Measurements from ENCODE around the gene SRRM1. TPM values are rescaled to one million over a fixed set of nuclear protein-coding genes. Genes with fewer than 3 reads are reported as not detected.

SRRM1 gene
- total and polyA plus RNA-seq, 2 experiments from 2014 or later = 118 to 666 TPM

GRCh38 chr1:24704411-24705259, 61.5 kb downstream of the SRRM1 start:
- H3K9me2 ChIP-seq (ENCODE audit: insufficient read depth) = no peaks in the 10 kb centered on the region
- no peaks in the 10 kb centered on the region for H3K27me3 ChIP-seq (ENCODE audit: insufficient read depth)
- ATAC-seq (peak; percentile 45), DNase-seq (ENCODE audit: low spot score) (peak; percentile 58)
- Mint-ChIP-seq H3K4me1 (peaks cover 27% of the 10 kb centered on the region), H3K27ac (no peak overlapping the region), H3K36me3 (ENCODE audit: low read depth) (no peaks in the 10 kb centered on the region; the same call in 2 of the 3 replicates), H3K4me3 (no peak overlapping the region), H3K27me3 (ENCODE audit: insufficient read depth, low read depth, poor library complexity) (peaks cover 14% of the 10 kb centered on the region), H3K9me3 (peaks cover 3% of the 10 kb centered on the region; the same call in 1 of the 3 replicates)
- H3K79me2 ChIP-seq (replicated peaks; ENCODE audit: insufficient read depth) = no peaks in the 10 kb centered on the region
- H3K4me1 ChIP-seq (ENCODE audit: insufficient read depth) = peaks cover 7% of the 10 kb centered on the region
- no peaks in the 10 kb centered on the region for H3K36me3 ChIP-seq (ENCODE audit: insufficient read depth)
- no peak overlapping the region for H2AFZ ChIP-seq
- no peak overlapping the region for H3K4me3 ChIP-seq
- 0 out of 2 replicates have a peak overlapping the region, but pooled peaks have one; percentile 2 for H3K27ac ChIP-seq (ENCODE audit: low read depth)
- TF ChIP-seq REST (IDR thresholded peaks at IDR 0.05; ENCODE audit: unreplicated experiment) (no peak), CTCF (conservative IDR thresholded peaks at IDR 0.05; ENCODE audit: low read depth in 2 of 2) (no peak), ZNF331 (CRISPR knock-in tag; IDR thresholded peaks at IDR 0.05; ENCODE audit: low read depth) (no peak), ETS1 (IDR thresholded peaks at IDR 0.05) (no peak), POLR2AphosphoS5 (IDR thresholded peaks at IDR 0.05; ENCODE audit: low read depth) (no peak), JUNB (IDR thresholded peaks at IDR 0.05; ENCODE audit: unreplicated experiment) (no peak), ZNF114 (CRISPR knock-in tag; IDR thresholded peaks at IDR 0.05) (no peak), EZH2 (IDR thresholded peaks at IDR 0.05; ENCODE audit: low read depth, unreplicated experiment) (no peak), ZNF462 (CRISPR knock-in tag; IDR thresholded peaks at IDR 0.05) (no peak)
- no peak overlapping the region for H3K4me2 ChIP-seq
- no peaks in the 10 kb centered on the region for H4K20me1 ChIP-seq (replicated peaks; ENCODE audit: insufficient read depth)
- peaks cover 4% of the 10 kb centered on the region; the same call in 1 of the 2 replicates for H3F3A ChIP-seq (replicated peaks; ENCODE audit: low read depth)
